Fibroblast of lung (primary cell): ENCODE results near the gene UPB1. TPM values are rescaled to one million over a fixed set of nuclear protein-coding genes. Genes with fewer than 3 reads are reported as not detected.

Source experiments
- DNase-seq, 2 donors: peaks; one replicate each; pipeline versions ENCODE4 v3.0.0 to v3.0.0-alpha.2; 2010; ENCODE audit warnings: low read depth in 2 of 2
- H2AFZ ChIP-seq: 2 replicates; pipeline ENCODE4 v1.5.1; 2012; ENCODE audit warnings: low read length, control low read depth, inconsistent platforms
- H3K27ac ChIP-seq: 2 replicates; pipeline ENCODE4 v1.5.1; 2011; ENCODE audit warnings: low read length, control low read depth; ENCODE audit not compliant: insufficient read depth
- H3K27me3 ChIP-seq: 2 replicates; pipeline ENCODE4 v1.5.1; 2011; ENCODE audit warnings: mild to moderate bottlenecking, low read length; ENCODE audit not compliant: control insufficient read depth, insufficient read depth
- H3K36me3 ChIP-seq: 2 replicates; pipeline ENCODE4 v1.5.1; 2011; ENCODE audit warnings: low read length; ENCODE audit not compliant: control insufficient read depth, insufficient read depth
- H3K4me1 ChIP-seq: 2 replicates; pipeline ENCODE4 v1.5.1; 2011; ENCODE audit warnings: low read length; ENCODE audit not compliant: control insufficient read depth, insufficient read depth; ENCODE audit errors: extremely low read depth
- H3K4me2 ChIP-seq: 2 replicates; pipeline ENCODE4 v1.5.1; 2011; ENCODE audit warnings: low read length, control low read depth; ENCODE audit not compliant: insufficient read depth; ENCODE audit errors: extremely low read depth
- H3K4me3 ChIP-seq, 4 experiments: fragments of 200-600 bp in 1 of 4; sonication (generic) in 1 of 4; replicated peaks in 1 of 4; 2 replicates each; pipeline ENCODE4 v1.5.1; 2011 to 2016; ENCODE audit warnings: low read length in 4 of 4, low read depth in 3 of 4, mild to moderate bottlenecking in 3 of 4, control low read depth in 2 of 4, inconsistent platforms in 1 of 4, mixed read lengths in 1 of 4; ENCODE audit not compliant: insufficient read depth in 1 of 4; ENCODE audit errors: control extremely low read depth in 1 of 4
- H3K79me2 ChIP-seq: 2 replicates; pipeline ENCODE4 v1.5.1; 2012; ENCODE audit warnings: mild to moderate bottlenecking, low read length, inconsistent platforms; ENCODE audit not compliant: control insufficient read depth, insufficient read depth
- H3K9ac ChIP-seq: 2 replicates; pipeline ENCODE4 v1.5.1; 2011; ENCODE audit warnings: mild to moderate bottlenecking, low read length, control low read depth; ENCODE audit not compliant: insufficient read depth
- H3K9me3 ChIP-seq: 2 replicates; pipeline ENCODE4 v1.5.1; 2012; ENCODE audit warnings: low read depth, low read length; ENCODE audit not compliant: control insufficient read depth, insufficient read depth
- H4K20me1 ChIP-seq: 2 replicates; pipeline ENCODE4 v1.5.1; 2011; ENCODE audit warnings: low read length; ENCODE audit not compliant: control insufficient read depth, insufficient read depth; ENCODE audit errors: extremely low read depth
- EZH2 ChIP-seq: IDR thresholded peaks from 2 replicates; pipeline ENCODE4 v1.5.1; 2012; ENCODE audit warnings: low read length, control low read depth, mild to moderate bottlenecking; ENCODE audit errors: missing control alignments
- polyA plus RNA-seq, 2 donors: library from polyadenylated mRNA; depleted of rRNA in 1 of 2; stranded (reverse) in 1 of 2; unstranded in 1 of 2; fragments of >200 nt; gene quantifications; 2 replicates each; pipeline ENCODE4 v1.2.1, GENCODE V29; 2011 to 2012; ENCODE audit warnings: missing spikeins in 1 of 2
- total RNA-seq: library from RNA; depleted of rRNA; stranded (reverse); fragments of >200 nt; gene quantifications from 2 replicates; pipeline ENCODE4 v1.2.1, GENCODE V29; 2014
- TF ChIP-seq, protein P1 (sequence below), 2 donors: IDR thresholded peaks in 1 of 2; conservative IDR thresholded peaks in 1 of 2; 1 replicate in 1 of 2; 2 replicates in 1 of 2; pipeline ENCODE4 v1.5.1; 2011 to 2012; ENCODE audit warnings: low read length in 2 of 2, control low read depth in 1 of 2, inconsistent platforms in 1 of 2, low read depth in 1 of 2, mild to moderate bottlenecking in 1 of 2

Gene UPB1
- total and polyA plus RNA-seq, 2 donors (not counting 1 experiment from before 2014, with no cell fraction given) = 0.05 TPM; not detected in 1

GRCh38 chr22:24474221-24474620, 20.9 kb upstream of the UPB1 start:
- Histone ChIP-seq H3K4me1 (peaks cover 10% of the 10 kb centered on the region), H3K9ac (no peak overlapping the region), H3K4me2 (peak overlapping the region; percentile 0), H3K79me2 (no peaks in the 10 kb centered on the region), H3K27ac (peak overlapping the region; percentile 42), H4K20me1 (no peaks in the 10 kb centered on the region), H3K36me3 (no peaks in the 10 kb centered on the region), H3K9me3 (no peaks in the 10 kb centered on the region), H3K4me3 (no peak overlapping the region), H3K27me3 (no peaks in the 10 kb centered on the region), H2AFZ (no peak overlapping the region)
- DNase-seq = peak; percentile 68 to 96
- TF ChIP-seq, protein P1, sequence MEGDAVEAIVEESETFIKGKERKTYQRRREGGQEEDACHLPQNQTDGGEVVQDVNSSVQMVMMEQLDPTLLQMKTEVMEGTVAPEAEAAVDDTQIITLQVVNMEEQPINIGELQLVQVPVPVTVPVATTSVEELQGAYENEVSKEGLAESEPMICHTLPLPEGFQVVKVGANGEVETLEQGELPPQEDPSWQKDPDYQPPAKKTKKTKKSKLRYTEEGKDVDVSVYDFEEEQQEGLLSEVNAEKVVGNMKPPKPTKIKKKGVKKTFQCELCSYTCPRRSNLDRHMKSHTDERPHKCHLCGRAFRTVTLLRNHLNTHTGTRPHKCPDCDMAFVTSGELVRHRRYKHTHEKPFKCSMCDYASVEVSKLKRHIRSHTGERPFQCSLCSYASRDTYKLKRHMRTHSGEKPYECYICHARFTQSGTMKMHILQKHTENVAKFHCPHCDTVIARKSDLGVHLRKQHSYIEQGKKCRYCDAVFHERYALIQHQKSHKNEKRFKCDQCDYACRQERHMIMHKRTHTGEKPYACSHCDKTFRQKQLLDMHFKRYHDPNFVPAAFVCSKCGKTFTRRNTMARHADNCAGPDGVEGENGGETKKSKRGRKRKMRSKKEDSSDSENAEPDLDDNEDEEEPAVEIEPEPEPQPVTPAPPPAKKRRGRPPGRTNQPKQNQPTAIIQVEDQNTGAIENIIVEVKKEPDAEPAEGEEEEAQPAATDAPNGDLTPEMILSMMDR (conservative IDR thresholded peaks at IDR 0.05 in 1 of 2, IDR thresholded peaks at IDR 0.05 in 1 of 2; ENCODE audit: low read depth in 1 of 2, low read length in 2 of 2) = no peak
- no peak for TF ChIP-seq EZH2

DNA sequence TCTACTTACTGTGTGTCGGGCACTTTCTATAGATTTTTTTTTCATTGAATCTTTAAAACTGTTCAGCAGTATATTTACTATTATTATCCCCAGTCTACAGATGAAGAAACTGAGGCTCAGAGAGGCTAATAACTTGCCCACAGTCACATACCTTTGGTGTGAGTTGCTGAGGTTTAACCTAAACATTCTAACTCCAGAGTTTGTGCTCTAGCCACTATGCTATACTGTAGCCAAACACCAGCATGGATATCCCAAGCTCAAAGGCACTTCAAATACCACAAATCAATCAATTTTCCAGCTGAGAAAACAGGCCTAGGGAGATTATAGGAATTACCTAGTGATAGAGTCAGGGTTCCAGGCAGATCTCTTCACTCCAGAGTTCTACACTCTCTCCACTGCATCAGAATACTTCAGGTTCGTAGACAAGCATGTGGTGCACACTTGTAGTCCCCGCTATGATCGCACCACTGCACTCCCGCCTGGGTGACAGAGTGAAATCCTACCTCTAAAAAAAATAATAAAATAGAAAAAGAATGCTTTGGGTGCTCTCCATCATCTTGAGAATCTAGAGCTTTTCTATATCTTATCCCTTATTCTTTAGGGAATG, 20.4 kb upstream of the UPB1 start:
- H3K4me2 ChIP-seq = no peak overlapping the region
- TF ChIP-seq EZH2 = no peak
- TF ChIP-seq, protein P1 (conservative IDR thresholded peaks at IDR 0.05 in 1 of 2, IDR thresholded peaks at IDR 0.05 in 1 of 2; ENCODE audit: low read depth in 1 of 2, low read length in 2 of 2) = no peak
- no peaks in the 10 kb centered on the region for H3K9me3 ChIP-seq
- H3K4me3 ChIP-seq = no peak overlapping the region
- H2AFZ ChIP-seq = no peak overlapping the region
- H3K36me3 ChIP-seq = no peaks in the 10 kb centered on the region
- no peaks in the 10 kb centered on the region for H4K20me1 ChIP-seq
- no peaks in the 10 kb centered on the region for H3K79me2 ChIP-seq
- H3K27me3 ChIP-seq = no peaks in the 10 kb centered on the region
- H3K9ac ChIP-seq = no peak overlapping the region
- H3K4me1 ChIP-seq = peaks cover 10% of the 10 kb centered on the region
- peak overlapping the region; percentile 42 for H3K27ac ChIP-seq
- DNase-seq = peak; percentile 27 to 87

GRCh38 chr22:24481641-24482040, 13.5 kb upstream of the UPB1 start:
- TF ChIP-seq, protein P1 (conservative IDR thresholded peaks at IDR 0.05 in 1 of 2, IDR thresholded peaks at IDR 0.05 in 1 of 2; ENCODE audit: low read depth in 1 of 2, low read length in 2 of 2) = no peak
- no peak for TF ChIP-seq EZH2
- H3K4me1 ChIP-seq = peaks cover 2% of the 10 kb centered on the region
- H2AFZ ChIP-seq = no peak overlapping the region
- H3K9ac ChIP-seq = no peak overlapping the region
- no peaks in the 10 kb centered on the region for H3K79me2 ChIP-seq
- DNase-seq = no peak
- no peak overlapping the region for H3K4me2 ChIP-seq
- H3K27ac ChIP-seq = no peak overlapping the region
- H3K27me3 ChIP-seq = no peaks in the 10 kb centered on the region
- H3K36me3 ChIP-seq = no peaks in the 10 kb centered on the region
- no peaks in the 10 kb centered on the region for H4K20me1 ChIP-seq
- no peaks in the 10 kb centered on the region for H3K9me3 ChIP-seq
- H3K4me3 ChIP-seq = no peak overlapping the region
